Thoracic aorta (tissue), 2 donors: Measurements from ENCODE around the gene SOX6. TPM values are rescaled to one million over a fixed set of nuclear protein-coding genes. Genes with fewer than 3 reads are reported as not detected.

ENCODE experiments used
- ATAC-seq: fragments of 150-250 bp; one replicate; pipeline ENCODE4 v1.8.0; 2017; ENCODE audit warnings: low read depth; ENCODE audit not compliant: insufficient number of reproducible peaks, low FRiP score
- DNase-seq: peaks from one replicate; pipeline ENCODE4 v3.0.0-alpha.2; 2020; ENCODE audit warnings: low spot score
- H3K27ac ChIP-seq, 2 donors: fragments of 200-600 bp; sonication (generic); 1 replicate in 1 of 2; 2 replicates in 1 of 2; pipeline ENCODE4 v1.5.1; 2016; ENCODE audit warnings: mild to moderate bottlenecking in 2 of 2, moderate library complexity in 2 of 2
- H3K27me3 ChIP-seq: fragments of 200-600 bp; sonication (generic); replicated peaks from 2 replicates; pipeline ENCODE4 v1.6.0; 2016; ENCODE audit warnings: mild to moderate bottlenecking; ENCODE audit not compliant: insufficient read depth
- H3K36me3 ChIP-seq: fragments of 200-600 bp; sonication (generic); one replicate; pipeline ENCODE4 v1.5.1; 2016
- H3K4me1 ChIP-seq, 2 donors: fragments of 200-600 bp; sonication (generic); 1 replicate in 1 of 2; 2 replicates in 1 of 2; pipeline versions ENCODE4 v1.5.1 to v1.6.0; 2016; ENCODE audit warnings: low read depth in 2 of 2, mild to moderate bottlenecking in 1 of 2; ENCODE audit not compliant: control insufficient read depth in 1 of 2
- H3K4me3 ChIP-seq: fragments of 200-600 bp; sonication (generic); 2 replicates; pipeline ENCODE4 v1.5.1; 2016; ENCODE audit warnings: mild to moderate bottlenecking
- H3K9me3 ChIP-seq: fragments of 200-600 bp; sonication (generic); 2 replicates; pipeline ENCODE4 v1.5.1; 2016
- total RNA-seq, 2 donors: library from RNA; depleted of rRNA; stranded (reverse); fragments of >200 nt; gene quantifications; one replicate each; pipeline versions ENCODE4 v1.1.0 to v1.2.3, GENCODE V29; 2016
- TF ChIP-seq, protein P1 (sequence below): fragments of 200-600 bp; sonication (generic); IDR thresholded peaks from one replicate; pipeline ENCODE4 v1.5.1; 2019; ENCODE audit warnings: antibody characterized with exemption

The SOX6 gene
- total RNA-seq, 2 donors from 2014 or later = 0.27 to 0.56 TPM

DNA sequence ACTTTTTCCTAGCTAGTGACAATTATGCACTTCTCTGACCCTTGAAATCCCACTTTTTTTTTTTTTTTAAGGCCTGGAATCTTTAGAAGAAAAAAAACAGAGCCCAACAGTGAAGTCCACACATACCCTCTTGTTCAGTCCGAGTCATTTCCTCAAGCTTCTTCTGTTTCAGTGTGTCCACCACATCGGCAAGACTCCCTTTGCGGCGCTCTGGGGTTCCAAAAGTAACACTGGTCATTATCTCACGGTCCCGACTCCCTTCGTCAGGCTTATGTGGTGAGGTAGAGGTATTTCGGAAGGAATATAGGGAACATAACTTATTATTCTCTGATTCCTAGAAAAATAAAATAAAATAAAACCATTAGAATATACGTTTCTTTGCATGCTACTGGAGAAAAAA, 38.0 kb downstream of the SOX6 start:
- Histone ChIP-seq H3K27ac (no peak overlapping the region), H3K36me3 (no peaks in the 10 kb centered on the region), H3K4me3 (no peak overlapping the region), H3K4me1 (no peaks in the 10 kb centered on the region), H3K27me3 (no peaks in the 10 kb centered on the region), H3K9me3 (no peaks in the 10 kb centered on the region)
- ATAC-seq (no peak), DNase-seq (no peak)
- TF ChIP-seq, protein P1, sequence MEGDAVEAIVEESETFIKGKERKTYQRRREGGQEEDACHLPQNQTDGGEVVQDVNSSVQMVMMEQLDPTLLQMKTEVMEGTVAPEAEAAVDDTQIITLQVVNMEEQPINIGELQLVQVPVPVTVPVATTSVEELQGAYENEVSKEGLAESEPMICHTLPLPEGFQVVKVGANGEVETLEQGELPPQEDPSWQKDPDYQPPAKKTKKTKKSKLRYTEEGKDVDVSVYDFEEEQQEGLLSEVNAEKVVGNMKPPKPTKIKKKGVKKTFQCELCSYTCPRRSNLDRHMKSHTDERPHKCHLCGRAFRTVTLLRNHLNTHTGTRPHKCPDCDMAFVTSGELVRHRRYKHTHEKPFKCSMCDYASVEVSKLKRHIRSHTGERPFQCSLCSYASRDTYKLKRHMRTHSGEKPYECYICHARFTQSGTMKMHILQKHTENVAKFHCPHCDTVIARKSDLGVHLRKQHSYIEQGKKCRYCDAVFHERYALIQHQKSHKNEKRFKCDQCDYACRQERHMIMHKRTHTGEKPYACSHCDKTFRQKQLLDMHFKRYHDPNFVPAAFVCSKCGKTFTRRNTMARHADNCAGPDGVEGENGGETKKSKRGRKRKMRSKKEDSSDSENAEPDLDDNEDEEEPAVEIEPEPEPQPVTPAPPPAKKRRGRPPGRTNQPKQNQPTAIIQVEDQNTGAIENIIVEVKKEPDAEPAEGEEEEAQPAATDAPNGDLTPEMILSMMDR = no peak

DNA sequence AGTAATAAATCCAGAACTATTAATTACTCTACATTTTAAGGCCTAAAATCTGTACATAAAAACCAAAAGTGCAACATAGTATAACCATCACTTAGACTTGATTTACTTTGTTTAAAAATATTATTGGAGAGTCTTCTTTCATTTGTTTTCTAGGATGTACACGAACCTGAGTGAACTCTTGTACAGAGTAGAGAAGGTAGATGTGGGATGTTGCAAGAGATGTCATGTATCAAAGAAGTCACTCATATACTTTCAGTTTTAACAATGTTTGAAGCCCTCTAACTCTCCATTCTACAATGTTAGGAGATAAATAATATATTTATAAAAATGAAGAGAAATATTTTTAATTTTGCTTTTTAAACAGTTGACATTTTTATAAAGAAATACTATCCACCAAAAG, 38.6 kb downstream of the SOX6 start:
- H3K9me3 ChIP-seq = no peaks in the 10 kb centered on the region
- TF ChIP-seq, protein P1 = no peak
- H3K4me1 ChIP-seq = no peaks in the 10 kb centered on the region
- DNase-seq (no peak), ATAC-seq (no peak)
- H3K27ac ChIP-seq = no peak overlapping the region
- no peaks in the 10 kb centered on the region for H3K36me3 ChIP-seq
- no peaks in the 10 kb centered on the region for H3K27me3 ChIP-seq
- no peak overlapping the region for H3K4me3 ChIP-seq

GRCh38 chr11:16313846-16314245, 42.5 kb downstream of the SOX6 start:
- H3K27me3 ChIP-seq = no peaks in the 10 kb centered on the region
- TF ChIP-seq, protein P1 = no peak
- DNase-seq (no peak), ATAC-seq (no peak)
- H3K36me3 ChIP-seq = no peaks in the 10 kb centered on the region
- no peaks in the 10 kb centered on the region for H3K9me3 ChIP-seq
- no peaks in the 10 kb centered on the region for H3K4me1 ChIP-seq
- no peak overlapping the region for H3K4me3 ChIP-seq
- no peak overlapping the region for H3K27ac ChIP-seq

DNA sequence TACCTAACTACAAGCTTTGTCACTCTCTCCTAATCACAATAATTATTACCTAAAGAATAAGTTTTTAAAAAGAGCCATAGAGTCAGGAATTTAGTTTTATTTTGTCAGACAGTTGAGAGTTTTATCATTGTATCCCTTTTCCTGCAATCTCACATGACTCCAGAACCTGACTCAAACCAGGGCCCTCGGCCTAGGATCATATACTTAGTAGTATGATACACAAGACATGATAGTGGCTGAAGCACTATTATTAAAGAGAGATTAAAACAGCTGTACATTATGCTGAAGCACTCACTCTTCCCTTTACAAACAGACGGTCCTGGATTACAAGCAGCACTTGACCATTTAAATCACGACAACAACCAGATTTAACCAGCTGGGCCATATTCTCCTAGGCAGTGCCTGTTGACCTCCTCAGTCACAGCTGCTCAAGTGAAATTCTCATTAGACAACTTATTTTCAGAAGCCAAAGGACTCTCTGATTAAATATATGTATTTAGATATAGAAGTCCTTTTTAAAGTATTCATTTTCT, 44.0 kb downstream of the SOX6 start:
- TF ChIP-seq, protein P1 = no peak
- ATAC-seq = no peak

GRCh38 chr11:16311831-16312230, 44.5 kb downstream of the SOX6 start:
- Histone ChIP-seq H3K4me3 (no peak overlapping the region), H3K27me3 (no peaks in the 10 kb centered on the region), H3K36me3 (no peaks in the 10 kb centered on the region), H3K4me1 (no peaks in the 10 kb centered on the region), H3K27ac (no peak overlapping the region), H3K9me3 (no peaks in the 10 kb centered on the region)
- ATAC-seq = no peak
- DNase-seq = no peak
- TF ChIP-seq, protein P1 = no peak

More for the DNA sequence above, 44.0 kb downstream of the SOX6 start:
- Histone ChIP-seq H3K4me3 (no peak overlapping the region), H3K27me3 (no peaks in the 10 kb centered on the region), H3K9me3 (no peaks in the 10 kb centered on the region), H3K36me3 (no peaks in the 10 kb centered on the region), H3K4me1 (no peaks in the 10 kb centered on the region), H3K27ac (no peak overlapping the region)
- no peak for DNase-seq
